Type B pancreatic cell (in vitro differentiated cells): ENCODE results near the gene LRRC51. TPM values are rescaled to one million over a fixed set of nuclear protein-coding genes. Genes with fewer than 3 reads are reported as not detected.

Source experiments
- DNase-seq: peaks from one replicate; pipeline ENCODE4 v3.0.0; 2021; ENCODE audit warnings: mixed read lengths; ENCODE audit not compliant: unreplicated experiment; ENCODE audit errors: extremely low spot score
- H3K27ac Mint-ChIP-seq: 2 replicates; pipeline ENCODE4 v1.8.0; 2021; ENCODE audit warnings: mild to moderate bottlenecking, mixed read lengths
- H3K27me3 Mint-ChIP-seq: 2 replicates; pipeline ENCODE4 v1.8.0; 2021; ENCODE audit warnings: mixed read lengths
- H3K36me3 Mint-ChIP-seq: 2 replicates; pipeline ENCODE4 v1.8.0; 2021; ENCODE audit warnings: mixed read lengths
- H3K4me1 Mint-ChIP-seq: one replicate; pipeline ENCODE4 v1.8.0; 2021; ENCODE audit warnings: mixed read lengths; ENCODE audit not compliant: unreplicated experiment
- H3K4me3 Mint-ChIP-seq: 2 replicates; pipeline ENCODE4 v1.8.0; 2021; ENCODE audit warnings: mild to moderate bottlenecking, mixed read lengths
- H3K9me3 Mint-ChIP-seq: 2 replicates; pipeline ENCODE4 v1.8.0; 2021; ENCODE audit warnings: mixed read lengths
- CTCF ChIP-seq: fragments of 200-600 bp; sonication (generic); conservative IDR thresholded peaks from 2 replicates; pipeline ENCODE4 v1.5.0; 2021; ENCODE audit warnings: antibody characterized with exemption, mild to moderate bottlenecking
- total RNA-seq: library from RNA; stranded (reverse); gene quantifications from 2 replicates; pipeline ENCODE4 v1.2.1, GENCODE V29; 2021; ENCODE audit warnings: low replicate concordance

LRRC51 gene
- total RNA-seq, 1 donor from 2014 or later = 14.7 TPM

DNA sequence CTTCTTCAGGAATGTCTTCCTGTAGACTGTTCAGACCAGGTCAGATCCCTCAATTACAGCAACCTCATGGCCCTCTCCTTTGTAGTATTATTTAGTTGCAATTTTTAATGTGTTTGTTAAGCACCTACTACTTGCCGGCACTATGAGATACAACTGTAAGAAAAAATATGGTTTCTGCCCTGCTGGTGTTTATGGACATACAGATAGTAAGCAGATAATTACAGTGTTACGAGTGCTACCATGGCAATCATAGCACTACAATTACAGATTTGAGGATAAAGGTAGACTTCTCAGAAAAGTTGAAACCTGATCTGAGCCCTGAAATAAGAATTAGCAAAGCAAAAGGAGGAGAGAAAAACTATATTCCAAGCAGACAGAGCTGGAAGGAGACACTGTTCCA, 2.8 kb downstream of the LRRC51 start:
- H3K27me3 Mint-ChIP-seq = no peaks in the 10 kb centered on the region
- peaks cover 10% of the 10 kb centered on the region for H3K36me3 Mint-ChIP-seq
- no peak for TF ChIP-seq CTCF
- H3K9me3 Mint-ChIP-seq = peaks cover 4% of the 10 kb centered on the region
- H3K4me1 Mint-ChIP-seq = peaks cover 36% of the 10 kb centered on the region
- H3K4me3 Mint-ChIP-seq = no peak overlapping the region
- no peak for DNase-seq
- H3K27ac Mint-ChIP-seq = peak overlapping the region; percentile 5

- no peaks in the 10 kb centered on the region for H3K27me3 Mint-ChIP-seq
- H3K36me3 Mint-ChIP-seq = peaks cover 7% of the 10 kb centered on the region
- TF ChIP-seq CTCF = no peak
- DNase-seq = no peak
- H3K9me3 Mint-ChIP-seq = peaks cover 4% of the 10 kb centered on the region
- H3K4me1 Mint-ChIP-seq = peaks cover 30% of the 10 kb centered on the region
- no peak overlapping the region for H3K4me3 Mint-ChIP-seq
- H3K27ac Mint-ChIP-seq = peak overlapping the region; percentile 5
These were observed 3.4 kb downstream of the LRRC51 start for GRCh38 chr11:72084076-72084475.

GRCh38 chr11:72084965-72085364, 4.3 kb downstream of the LRRC51 start:
- Mint-ChIP-seq H3K27ac (no peak overlapping the region), H3K4me1 (peaks cover 30% of the 10 kb centered on the region), H3K4me3 (no peak overlapping the region), H3K27me3 (no peaks in the 10 kb centered on the region), H3K9me3 (peaks cover 4% of the 10 kb centered on the region), H3K36me3 (peaks cover 7% of the 10 kb centered on the region)
- no peak for TF ChIP-seq CTCF
- no peak for DNase-seq

DNA sequence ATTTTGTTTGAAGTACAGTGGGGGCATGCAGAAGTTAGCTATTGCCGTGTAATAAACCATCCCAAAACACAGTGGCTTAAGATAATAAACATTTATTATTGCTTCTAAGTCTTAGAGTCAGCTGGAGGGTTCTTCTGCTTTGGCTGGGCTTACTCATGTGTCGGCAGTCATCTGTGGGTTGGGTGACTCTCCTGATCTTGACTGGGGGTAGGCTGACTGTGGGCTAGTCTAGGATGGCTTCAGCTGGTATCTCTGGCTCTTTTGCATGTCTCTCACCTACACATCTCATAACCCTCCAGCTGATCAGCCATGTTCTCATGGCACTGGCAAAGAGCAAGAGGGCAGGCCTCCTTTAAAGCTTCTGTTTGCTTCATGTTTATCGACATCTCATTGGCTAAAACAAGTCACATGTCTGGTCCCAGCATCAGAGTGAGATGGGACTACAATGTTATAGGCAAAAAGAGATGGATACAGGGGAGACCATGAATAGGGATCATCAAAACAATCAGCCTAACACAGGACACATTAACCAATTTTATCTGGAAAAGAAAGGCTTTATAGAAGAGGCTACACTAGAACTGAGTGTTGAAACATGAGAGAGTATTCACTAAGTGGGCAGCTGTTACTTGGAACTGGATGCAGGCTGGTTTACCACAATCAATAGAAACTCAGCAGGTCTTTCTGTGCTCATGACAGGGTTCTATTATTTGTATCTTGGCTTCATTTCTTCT, 5.1 kb downstream of the LRRC51 start:
- Mint-ChIP-seq H3K27me3 (no peaks in the 10 kb centered on the region), H3K4me3 (no peak overlapping the region), H3K9me3 (peaks cover 2% of the 10 kb centered on the region), H3K27ac (no peak overlapping the region), H3K4me1 (peaks cover 26% of the 10 kb centered on the region), H3K36me3 (peaks cover 7% of the 10 kb centered on the region)
- TF ChIP-seq CTCF = no peak
- no peak for DNase-seq

DNA sequence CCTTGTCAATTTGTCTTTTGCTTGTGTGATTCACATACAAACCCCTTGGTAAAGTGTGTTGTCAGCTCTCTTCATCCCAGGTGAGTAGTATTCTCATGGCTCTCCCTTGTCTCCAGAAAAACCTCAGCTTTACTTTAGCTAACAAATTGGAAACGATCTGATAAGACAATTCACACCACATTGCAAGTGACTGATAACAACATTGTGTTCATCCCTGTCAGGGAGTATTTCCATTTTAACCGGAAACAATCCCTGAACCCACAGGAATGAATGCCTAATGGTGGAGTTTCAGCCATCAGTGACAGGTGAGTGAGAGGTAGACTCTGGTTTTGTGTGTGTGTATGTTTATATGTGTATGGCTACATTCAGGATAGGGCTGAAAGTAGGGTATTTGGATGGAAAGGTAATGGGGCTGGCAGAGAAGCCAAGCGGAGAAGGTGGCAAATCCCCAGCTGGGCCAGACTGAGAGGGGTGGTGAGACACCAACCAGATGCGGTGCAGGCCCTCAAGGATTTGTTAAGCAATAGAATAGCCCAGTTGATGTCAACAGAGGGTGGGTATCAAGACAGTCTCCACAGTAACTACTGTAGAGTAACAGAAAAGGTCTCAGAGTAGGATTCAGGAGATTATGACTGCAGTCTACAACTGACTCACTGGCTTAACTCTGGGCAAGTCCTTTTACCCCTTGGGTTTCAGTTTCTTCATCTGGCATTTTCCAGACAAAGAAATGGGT, 7.6 kb downstream of the LRRC51 start:
- H3K27ac Mint-ChIP-seq = no peak overlapping the region
- no peak for DNase-seq
- no peak overlapping the region for H3K4me3 Mint-ChIP-seq
- peaks cover 7% of the 10 kb centered on the region for H3K36me3 Mint-ChIP-seq
- TF ChIP-seq CTCF = no peak
- peaks cover 10% of the 10 kb centered on the region for H3K4me1 Mint-ChIP-seq
- H3K27me3 Mint-ChIP-seq = no peaks in the 10 kb centered on the region
- no peaks in the 10 kb centered on the region for H3K9me3 Mint-ChIP-seq
